HEK293T (cell line): ENCODE results near the gene NBAS.

ENCODE experiments used
- BHLHE40 ChIP-seq: fragments of 450-650 bp; IDR thresholded peaks from 2 replicates; pipeline ENCODE4 v1.6.1; 2016; ENCODE audit warnings: mild to moderate bottlenecking, moderate library complexity, borderline replicate concordance
- ELF4 ChIP-seq: fragments of 450-650 bp; IDR thresholded peaks from 2 replicates; pipeline ENCODE4 v1.6.1; 2017; ENCODE audit warnings: antibody characterized with exemption
- FOXA1 ChIP-seq: fragments of 450-650 bp; IDR thresholded peaks from 2 replicates; pipeline ENCODE4 v1.6.1; 2016; ENCODE audit warnings: mild to moderate bottlenecking
- FOXK2 ChIP-seq: fragments of 450-650 bp; IDR thresholded peaks from 2 replicates; pipeline ENCODE4 v1.6.1; 2016; ENCODE audit warnings: mild to moderate bottlenecking
- HDGF ChIP-seq: fragments of 450-650 bp; IDR thresholded peaks from 2 replicates; pipeline ENCODE4 v1.6.1; 2017; ENCODE audit warnings: antibody characterized with exemption, borderline replicate concordance
- L3MBTL2 ChIP-seq: fragments of 450-650 bp; conservative IDR thresholded peaks from 2 replicates; pipeline ENCODE4 v1.6.1; 2016; ENCODE audit warnings: mild to moderate bottlenecking
- SP1 ChIP-seq: fragments of 450-650 bp; IDR thresholded peaks from 2 replicates; pipeline ENCODE4 v1.6.1; 2017
- SUZ12 ChIP-seq: fragments of 450-650 bp; IDR thresholded peaks from 2 replicates; pipeline ENCODE4 v1.6.1; 2016; ENCODE audit warnings: mild to moderate bottlenecking
- TARDBP ChIP-seq: fragments of 450-650 bp; IDR thresholded peaks from 2 replicates; pipeline ENCODE4 v1.6.1; 2016
- ZNF384 ChIP-seq: fragments of 450-650 bp; IDR thresholded peaks from 2 replicates; pipeline ENCODE4 v1.6.1; 2016

DNA sequence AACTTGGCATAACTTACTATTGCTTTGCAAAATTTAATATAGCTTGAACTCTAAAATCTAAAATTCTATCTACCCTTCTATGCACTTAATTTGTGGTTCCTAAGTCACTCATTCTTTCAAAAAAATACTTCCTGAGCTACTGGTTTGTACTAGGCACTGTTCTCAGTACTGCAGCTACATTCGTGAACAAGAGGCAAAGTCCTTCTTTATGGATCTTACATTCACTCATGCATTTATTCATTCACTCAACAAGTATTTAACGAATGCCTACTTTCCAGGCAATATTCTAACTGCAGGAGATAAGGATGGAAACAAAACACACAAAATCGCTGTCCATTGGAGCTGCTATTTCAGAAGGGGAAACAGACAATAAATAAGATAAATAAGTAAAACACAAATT lies 104.8 kb downstream of the NBAS start:
- no peak for TF ChIP-seq HDGF
- no peak for TF ChIP-seq L3MBTL2
- no peak for TF ChIP-seq TARDBP
- TF ChIP-seq ZNF384 = no peak
- TF ChIP-seq ELF4 = no peak
- no peak for TF ChIP-seq SUZ12
- no peak for TF ChIP-seq BHLHE40
- TF ChIP-seq FOXK2 = no peak
- no peak for TF ChIP-seq SP1
- no peak for TF ChIP-seq FOXA1
